Panc1 (cell line): ENCODE results near the gene SERPINE2.

ENCODE experiments used
- CTCF ChIP-seq: fragments of 450-650 bp; IDR thresholded peaks from 2 replicates; pipeline ENCODE4 v1.5.1; 2017; ENCODE audit warnings: mild to moderate bottlenecking
- POLR2AphosphoS5 ChIP-seq: IDR thresholded peaks from 2 replicates; pipeline ENCODE4 v1.6.1; 2012; ENCODE audit warnings: mild to moderate bottlenecking, low read depth, low read length, moderate library complexity
- TCF7L2 ChIP-seq: IDR thresholded peaks from 2 replicates; pipeline ENCODE4 v1.6.1; 2011; ENCODE audit warnings: mild to moderate bottlenecking, low read depth, low read length, inconsistent platforms

GRCh38 chr2:223928113-223929006 lies 110.7 kb downstream of the SERPINE2 start:
- TF ChIP-seq CTCF, result no peak
- no peak for TF ChIP-seq TCF7L2
- no peak for TF ChIP-seq POLR2AphosphoS5
